ENCODE results near the gene CTCFL.

Gene CTCFL

GRCh38 chr20:57559658-57560553 lies 35.0 kb upstream of the CTCFL start:
- no peak for DNase-seq

GRCh38 chr20:57559289-57559634 lies 34.3 kb upstream of the CTCFL start:
- no peak for DNase-seq

GRCh38 chr20:57558614-57559288 lies 33.8 kb upstream of the CTCFL start:
- DNase-seq, result no peak

GRCh38 chr20:57557926-57558613 lies 33.1 kb upstream of the CTCFL start:
- no peak for DNase-seq

GRCh38 chr20:57556980-57557274 lies 32.0 kb upstream of the CTCFL start:
- no peak for DNase-seq

GRCh38 chr20:57555457-57556184 lies 30.7 kb upstream of the CTCFL start:
- DNase-seq, result no peak

- DNase-seq, result no peak
Measured at GRCh38 chr20:57553376-57554018, 28.6 kb upstream of the CTCFL start.

- no peak for DNase-seq
Measured at GRCh38 chr20:57552471-57552870, 27.5 kb upstream of the CTCFL start.

GRCh38 chr20:57548177-57549058 lies 23.5 kb upstream of the CTCFL start:
- DNase-seq, result no peak

GRCh38 chr20:57546956-57547649 lies 22.2 kb upstream of the CTCFL start:
- no peak for DNase-seq

GRCh38 chr20:57545927-57546662 lies 21.2 kb upstream of the CTCFL start:
- no peak for DNase-seq

- DNase-seq, result no peak
Measured at GRCh38 chr20:57544838-57545564, 20.1 kb upstream of the CTCFL start.

GRCh38 chr20:57543754-57544153 lies 18.8 kb upstream of the CTCFL start:
- DNase-seq, result no peak

- no peak for DNase-seq
Measured at GRCh38 chr20:57540890-57541580, 16.1 kb upstream of the CTCFL start.

- no peak for DNase-seq
Measured at GRCh38 chr20:57539889-57540288, 14.9 kb upstream of the CTCFL start.

GRCh38 chr20:57537822-57538221 lies 12.9 kb upstream of the CTCFL start:
- DNase-seq, result no peak

GRCh38 chr20:57536771-57537724 lies 12.1 kb upstream of the CTCFL start:
- DNase-seq, result no peak

Measured in NCI-H2171 treated with DMSO at 0.1 percent for 48 hours (cell line).